GM12892 (cell line): Measurements from ENCODE around the gene GLP2R.

Source experiments
- POLR2A ChIP-seq: IDR thresholded peaks from 2 replicates; pipeline ENCODE4 v1.6.1; 2011; ENCODE audit warnings: low read depth, low read length, control low read depth
- POLR2AphosphoS5 ChIP-seq: IDR thresholded peaks from 2 replicates; pipeline ENCODE4 v1.6.1; 2011; ENCODE audit warnings: low read depth, low read length, control low read depth

- no peak for TF ChIP-seq POLR2A
- no peak for TF ChIP-seq POLR2AphosphoS5
Observed at GRCh38 chr17:9932491-9932890, 106.8 kb downstream of the GLP2R start.
